Prostate gland (tissue), 2 donors: Measurements from ENCODE around the gene ANTKMT. TPM values are rescaled to one million over a fixed set of nuclear protein-coding genes. Genes with fewer than 3 reads are reported as not detected.

ENCODE experiments used
- DNase-seq: peaks from one replicate; pipeline ENCODE4 v3.0.0-alpha.2; 2019; ENCODE audit warnings: low spot score
- H3K27ac ChIP-seq, 2 donors: fragments of 200-600 bp; sonication (generic); 2 replicates each; pipeline ENCODE4 v1.5.1; 2017 to 2019
- H3K27me3 ChIP-seq: fragments of 200-600 bp; sonication (generic); replicated peaks from 2 replicates; pipeline ENCODE4 v1.5.1; 2019; ENCODE audit not compliant: insufficient read depth
- H3K36me3 ChIP-seq, 2 donors: fragments of 200-600 bp; sonication (generic); 1 replicate in 1 of 2; 2 replicates in 1 of 2; pipeline versions ENCODE4 v1.5.1 to v1.8.1; 2017 to 2019
- H3K4me1 ChIP-seq: fragments of 200-600 bp; sonication (generic); replicated peaks from 2 replicates; pipeline ENCODE4 v1.5.1; 2019
- H3K4me3 ChIP-seq, 2 donors: fragments of 200-600 bp; sonication (generic); 2 replicates each; pipeline ENCODE4 v1.5.1; 2017 to 2019
- H3K9me3 ChIP-seq: fragments of 200-600 bp; sonication (generic); 2 replicates; pipeline ENCODE4 v1.5.1; 2017
- CTCF ChIP-seq, 4 experiments: fragments of 200-600 bp in 2 of 4; fragments of 450-650 bp in 2 of 4; sonication (generic) in 2 of 4; IDR thresholded peaks; 1 replicate in 3 of 4; 2 replicates in 1 of 4; pipeline ENCODE4 v1.5.1; 2016 to 2019; ENCODE audit warnings: antibody characterized with exemption in 4 of 4, mild to moderate bottlenecking in 2 of 4, moderate library complexity in 2 of 4
- POLR2A ChIP-seq: fragments of 450-650 bp; IDR thresholded peaks from one replicate; pipeline ENCODE4 v1.6.1; 2016; ENCODE audit warnings: antibody characterized with exemption, mild to moderate bottlenecking
- POLR2AphosphoS5 ChIP-seq: sonication (generic); formaldehyde crosslinking; IDR thresholded peaks from one replicate; pipeline ENCODE4 v1.6.1; 2017; ENCODE audit warnings: antibody characterized with exemption
- WGBS: methylation state at CpG from one replicate; pipeline ENCODE4 v1.1.5; 2018; 5-methylcytosine and 5-hydroxymethylcytosine counted together
- intact Hi-C: fragments of 100-400 bp; cut with DNase I; formaldehyde crosslinking; loops from one replicate; pipeline ENCODE4 v1.14.2; 2022
- total RNA-seq, 2 donors: library from RNA; depleted of rRNA; stranded (reverse); fragments of >200 nt; gene quantifications; one replicate each; pipeline ENCODE4 v1.1.0, GENCODE V29; 2016

Gene ANTKMT
- 10 to 100 TPM; 55.3 to 73.1 TPM for total RNA-seq

- DNase-seq, result peak; percentile 65
- Histone ChIP-seq H3K9me3 (no peaks in the 10 kb centered on the region), H3K36me3 (no peaks in the 10 kb centered on the region), H3K27me3 (no peaks in the 10 kb centered on the region), H3K4me1 (peaks cover 18% of the 10 kb centered on the region), H3K4me3 (peak within 1 kb of the TSS; percentile 61 to 79), H3K27ac (peak within 1 kb of the TSS; percentile 51 to 76)
- TF ChIP-seq POLR2AphosphoS5 (no peak), POLR2A (peak; percentile 39), CTCF (IDR thresholded peaks at IDR 0.05) (peak in 2 of 4 experiments; percentile 49 to 56)
- intact Hi-C loops, result no loop called here
- 17% methylated on average over 51 of the region's 106 CpGs for WGBS
These were observed at the start of gene ANTKMT for GRCh38 chr16:720990-721764. ANTKMT (plus strand) TSS chr16:721146; CDS start chr16:721275, 129 bp downstream.

DNA sequence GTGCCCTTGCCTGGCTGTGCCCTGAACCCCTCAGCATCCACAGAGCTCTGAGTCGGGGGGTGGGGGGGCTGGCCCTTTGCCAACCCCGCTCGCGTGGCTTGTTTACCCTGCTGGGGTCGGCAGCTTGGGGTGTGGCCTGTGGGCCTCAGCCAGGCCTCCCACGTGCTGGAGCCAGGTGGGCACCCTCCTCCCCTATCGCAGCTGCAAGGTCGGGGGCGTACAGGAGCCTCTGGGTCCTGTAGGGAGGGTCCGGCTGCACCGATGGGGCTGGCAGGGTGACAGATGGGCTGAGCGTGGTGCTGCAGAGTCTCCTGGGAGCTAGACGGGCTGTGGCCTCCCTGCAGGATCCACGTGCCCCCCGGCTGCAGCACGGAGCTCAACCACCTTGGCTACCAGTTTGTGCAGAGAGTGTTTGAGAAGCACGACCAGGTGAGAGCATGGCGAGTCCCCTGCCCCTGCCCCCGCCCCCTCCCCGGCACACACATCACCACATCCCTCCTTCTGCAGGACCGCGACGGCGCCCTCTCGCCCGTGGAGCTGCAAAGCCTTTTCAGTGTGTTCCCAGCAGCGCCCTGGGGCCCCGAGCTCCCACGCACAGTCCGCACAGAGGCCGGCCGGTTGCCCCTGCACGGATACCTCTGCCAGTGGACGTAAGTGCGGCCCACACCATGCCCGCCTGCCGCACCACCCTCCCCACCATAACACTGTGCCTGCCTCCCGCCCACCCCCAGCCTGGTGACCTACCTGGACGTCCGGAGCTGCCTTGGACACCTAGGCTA lies 49.4 kb upstream of the ANTKMT start:
- WGBS, result 81% methylated on average over 35 of the region's 40 CpGs
- Histone ChIP-seq H3K27ac (no peak overlapping the region), H3K27me3 (no peaks in the 10 kb centered on the region), H3K4me3 (no peak overlapping the region), H3K4me1 (peaks cover 7% of the 10 kb centered on the region), H3K9me3 (no peaks in the 10 kb centered on the region), H3K36me3 (peaks cover 17 to 37% of the 10 kb centered on the region in 2 donors)
- DNase-seq, result no peak
- TF ChIP-seq CTCF (IDR thresholded peaks at IDR 0.05) (no peak), POLR2A (no peak), POLR2AphosphoS5 (no peak)
- intact Hi-C loops, result no loop called here

GRCh38 chr16:672371-672770 lies 48.6 kb upstream of the ANTKMT start:
- no peak overlapping the region for H3K27ac ChIP-seq
- peaks cover 7% of the 10 kb centered on the region for H3K4me1 ChIP-seq
- H3K4me3 ChIP-seq, result no peak overlapping the region
- WGBS, result 89% methylated on average over 16 of the region's 19 CpGs
- intact Hi-C loops, result no loop called here
- no peaks in the 10 kb centered on the region for H3K9me3 ChIP-seq
- H3K27me3 ChIP-seq, result no peaks in the 10 kb centered on the region
- no peak for DNase-seq
- TF ChIP-seq POLR2A (no peak), CTCF (IDR thresholded peaks at IDR 0.05) (no peak), POLR2AphosphoS5 (no peak)
- H3K36me3 ChIP-seq, result peaks cover 17 to 37% of the 10 kb centered on the region in 2 donors

DNA sequence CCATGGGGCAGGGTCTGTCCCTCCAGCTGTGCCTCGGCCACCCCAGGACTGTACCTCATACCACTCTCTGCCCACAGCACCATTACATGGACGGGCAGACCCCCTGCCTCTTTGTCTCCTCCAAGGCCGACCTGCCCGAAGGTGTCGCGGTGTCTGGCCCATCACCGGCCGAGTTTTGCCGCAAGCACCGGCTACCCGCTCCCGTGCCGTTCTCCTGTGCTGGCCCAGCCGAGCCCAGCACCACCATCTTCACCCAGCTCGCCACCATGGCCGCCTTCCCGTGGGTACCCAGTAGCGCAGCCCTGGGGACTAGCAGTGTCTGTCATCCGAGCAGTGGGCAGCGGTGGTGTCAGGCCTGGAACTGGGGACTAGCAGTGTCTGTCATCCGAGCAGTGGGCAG lies 48.1 kb upstream of the ANTKMT start:
- WGBS, result 90% methylated on average over 21 of the region's 21 CpGs
- TF ChIP-seq POLR2A (no peak), CTCF (IDR thresholded peaks at IDR 0.05) (no peak), POLR2AphosphoS5 (no peak)
- no peak overlapping the region for H3K4me3 ChIP-seq
- no peak for DNase-seq
- intact Hi-C loops, result no loop called here
- no peak overlapping the region for H3K27ac ChIP-seq
- H3K36me3 ChIP-seq, result peaks cover 17 to 37% of the 10 kb centered on the region in 2 donors
- no peaks in the 10 kb centered on the region for H3K27me3 ChIP-seq
- peaks cover 7% of the 10 kb centered on the region for H3K4me1 ChIP-seq
- no peaks in the 10 kb centered on the region for H3K9me3 ChIP-seq
